HCT116 (cell line): ENCODE results near the gene OR10AD1. TPM values are rescaled to one million over a fixed set of nuclear protein-coding genes. Genes with fewer than 3 reads are reported as not detected.
A peak's percentile ranks its signal among the peaks of the same experiment; 100 is the strongest.

Experiments
- ATAC-seq: fragments of 200-7000 bp; cut with Tn5 transposase; 2 replicates; pipeline ENCODE4 v1.9.1; 2020; ENCODE audit warnings: mild to moderate bottlenecking, moderate library complexity
- BruUV-seq: library from RNA; stranded (reverse); fragments of 400-500 nt; replicated peaks from 2 replicates; lab custom pipeline; 2021; lab: Mats Ljungman, UMichigan
- CTCF ChIA-PET: fragments of 300-600 bp; sonication (Branson Sonifier 250); formaldehyde crosslinking; loops from one replicate; lab custom pipeline; 2021; ENCODE audit warnings: antibody characterized with exemption; lab: Charles Lee
- POLR2A ChIA-PET: fragments of 300-600, 350-600 bp; sonication (Branson Sonifier 250); formaldehyde crosslinking; loops from one replicate; lab custom pipeline; 2021; ENCODE audit warnings: antibody characterized with exemption; lab: Charles Lee
- RAD21 ChIA-PET, 2 experiments: fragments of 300-600 bp; sonication (Branson Sonifier 250); formaldehyde crosslinking; loops; one replicate each; lab custom pipeline; 2023; ENCODE audit warnings: low total read pairs in 2 of 2; ENCODE audit not compliant: uncharacterized antibody in 2 of 2, unreplicated experiment in 2 of 2, low non-redundant PET in 1 of 2; lab: Charles Lee
- DNase-seq: peaks from one replicate; pipeline ENCODE4 v3.0.0-alpha.2; 2010; ENCODE audit warnings: low read depth, low spot score
- H2AFZ ChIP-seq: fragments of 200-600 bp; shearing (Covaris generic), sonication (generic); 2 replicates; pipeline ENCODE4 v1.6.1; 2017; ENCODE audit warnings: low read depth, mixed run types, mixed read lengths, antibody characterized with exemption, low read length; ENCODE audit not compliant: poor library complexity, severe bottlenecking
- H3K27ac ChIP-seq: 2 replicates; pipeline ENCODE4 v1.5.1; 2012; ENCODE audit warnings: low read depth, low read length
- H3K27me3 ChIP-seq: fragments of 200-600 bp; sonication (generic); 2 replicates; pipeline ENCODE4 v1.6.1; 2016; ENCODE audit warnings: mixed run types, low read length, mixed read lengths; ENCODE audit not compliant: insufficient read depth
- H3K36me3 ChIP-seq, 2 experiments: fragments of 200-500 bp in 1 of 2; fragments of 200-600 bp in 1 of 2; sonication (Bioruptor generic) in 1 of 2; sonication (generic) in 1 of 2; 2 replicates each; pipeline versions ENCODE4 v1.5.1 to v1.6.1; 2014 to 2016; ENCODE audit warnings: low read length in 2 of 2, inconsistent platforms in 1 of 2, mixed read lengths in 1 of 2, mixed run types in 1 of 2; ENCODE audit not compliant: insufficient read depth in 2 of 2, control insufficient read depth in 1 of 2
- H3K4me1 ChIP-seq, 2 experiments: fragments of 200-600 bp in 1 of 2; sonication (generic) in 1 of 2; 2 replicates each; pipeline versions ENCODE4 v1.5.1 to v1.6.1; 2012 to 2017; ENCODE audit warnings: low read length in 2 of 2, inconsistent platforms in 1 of 2, mild to moderate bottlenecking in 1 of 2, mixed read lengths in 1 of 2, mixed run types in 1 of 2, moderate library complexity in 1 of 2; ENCODE audit not compliant: insufficient read depth in 2 of 2, control insufficient read depth in 1 of 2
- H3K4me2 ChIP-seq: fragments of 200-600 bp; sonication (generic); 2 replicates; pipeline ENCODE4 v1.6.1; 2017; ENCODE audit warnings: mixed run types, low read length, mixed read lengths
- H3K4me3 ChIP-seq, 2 experiments: fragments of 200-600 bp in 1 of 2; sonication (generic) in 1 of 2; replicated peaks in 1 of 2; 2 replicates each; pipeline ENCODE4 v1.5.1; 2011 to 2016; ENCODE audit warnings: low read length in 2 of 2, control low read depth in 1 of 2, low read depth in 1 of 2, mild to moderate bottlenecking in 1 of 2, mixed read lengths in 1 of 2, mixed run types in 1 of 2
- H3K79me2 ChIP-seq: fragments of 200-600 bp; sonication (generic); 2 replicates; pipeline ENCODE4 v1.6.1; 2017; ENCODE audit warnings: mild to moderate bottlenecking, mixed run types, low read length, moderate library complexity, mixed read lengths; ENCODE audit not compliant: insufficient read depth
- H3K9ac ChIP-seq: fragments of 200-600 bp; sonication (generic); 2 replicates; pipeline ENCODE4 v1.6.1; 2016; ENCODE audit warnings: low read length, mixed read lengths
- H3K9me2 ChIP-seq: fragments of 200-600 bp; sonication (generic), shearing (Covaris generic); 2 replicates; pipeline ENCODE4 v1.6.1; 2017; ENCODE audit warnings: mixed run types, mild to moderate bottlenecking, moderate library complexity; ENCODE audit not compliant: insufficient read depth
- H3K9me3 ChIP-seq, 2 experiments: fragments of 200-500 bp in 1 of 2; fragments of 200-600 bp in 1 of 2; sonication (Bioruptor generic) in 1 of 2; sonication (generic) in 1 of 2; 2 replicates each; pipeline ENCODE4 v1.6.1; 2014 to 2017; ENCODE audit warnings: low read length in 2 of 2, mixed read lengths in 2 of 2, inconsistent platforms in 1 of 2, low read depth in 1 of 2, mild to moderate bottlenecking in 1 of 2, mixed run types in 1 of 2, moderate library complexity in 1 of 2; ENCODE audit not compliant: control insufficient read depth in 1 of 2, insufficient read depth in 1 of 2
- H4K20me1 ChIP-seq: fragments of 200-600 bp; sonication (generic), shearing (Covaris generic); 2 replicates; pipeline ENCODE4 v1.6.1; 2017; ENCODE audit warnings: mixed run types, mild to moderate bottlenecking, moderate library complexity; ENCODE audit not compliant: insufficient read depth
- CBX3 ChIP-seq: IDR thresholded peaks from 2 replicates; pipeline ENCODE4 v1.6.1; 2012; ENCODE audit warnings: low read depth
- CTCF ChIP-seq, 3 experiments: fragments of 200-600 bp in 1 of 3; sonication (generic) in 1 of 3; IDR thresholded peaks in 2 of 3; conservative IDR thresholded peaks in 1 of 3; 2 replicates each; pipeline ENCODE4 v1.5.1; 2012 to 2017; ENCODE audit warnings: low read depth in 2 of 3, low read length in 2 of 3, antibody characterized with exemption in 1 of 3, borderline replicate concordance in 1 of 3, control low read depth in 1 of 3, mild to moderate bottlenecking in 1 of 3, mixed read lengths in 1 of 3, mixed run types in 1 of 3, moderate library complexity in 1 of 3; ENCODE audit not compliant: insufficient read depth in 1 of 3
- EZH2 ChIP-seq: fragments of 200-600 bp; sonication (generic); IDR thresholded peaks from 2 replicates; pipeline ENCODE4 v1.6.1; 2017; ENCODE audit warnings: antibody characterized with exemption, mixed run types
- YY1 ChIP-seq: IDR thresholded peaks from 2 replicates; pipeline ENCODE4 v1.6.1; 2011; ENCODE audit warnings: low read length, low read depth, moderate library complexity, mild to moderate bottlenecking; ENCODE audit not compliant: insufficient replicate concordance; ENCODE audit errors: extremely low read depth
- ZFX ChIP-seq: fragments of 450-650 bp; IDR thresholded peaks from 2 replicates; pipeline ENCODE4 v1.6.1; 2017
- intact Hi-C: fragments of 100-400 bp; cut with micrococcal nuclease; formaldehyde crosslinking; loops from 2 replicates; pipeline ENCODE4 v1.10.0; 2022
- total RNA-seq: library from RNA; stranded (reverse); gene quantifications from one replicate; pipeline ENCODE4 v1.2.1, GENCODE V29; 2021; ENCODE audit not compliant: unreplicated experiment

OR10AD1 gene
- total RNA-seq, 1 experiment from 2014 or later = not detected

GRCh38 chr12:48157889-48158370 is 45.2 kb downstream of the OR10AD1 start:
- ChIA-PET POLR2A (interaction anchor here (1.1 kb wide), 3 partner anchors 22 to 253 kb away, joined by 3 to 4 read pairs (median 4); partner anchors contain the start of gene VDR), CTCF (interaction anchor here (0.8 to 1.4 kb wide), 11 partner anchors 8 to 638 kb away, joined by 3 to 6 read pairs (median 4); partner anchors contain the start of gene VDR), RAD21 (interaction anchor here in 1 of 2 experiments (1.0 kb wide), 1 partner anchor 319 kb away, joined by 3 read pairs; no protein-coding TSS in a partner anchor)
- H3K36me3 ChIP-seq = no peaks in the 10 kb centered on the region
- H3K9me2 ChIP-seq = no peaks in the 10 kb centered on the region
- DNase-seq (no peak), ATAC-seq (peak; percentile 35)
- H3K79me2 ChIP-seq = 0 out of 2 replicates have a peak, but pooled peaks cover 4% of the 10 kb centered on the region
- BruUV-seq = no TSS peak
- H2AFZ ChIP-seq = peak overlapping the region; percentile 53
- H3K4me1 ChIP-seq = peaks cover 8% of the 10 kb centered on the region in 2 experiments
- no peaks in the 10 kb centered on the region for H3K9me3 ChIP-seq
- no peaks in the 10 kb centered on the region for H4K20me1 ChIP-seq
- peak overlapping the region; percentile 83 for H3K4me2 ChIP-seq
- H3K4me3 ChIP-seq = peak overlapping the region; percentile 83 to 98
- intact Hi-C loops = loop anchor here (5.0 kb wide), 1 partner anchor 51 kb away; the partner anchor contains the start of gene SENP1
- TF ChIP-seq CTCF (IDR thresholded peaks at IDR 0.05 in 2 of 3, conservative IDR thresholded peaks at IDR 0.05 in 1 of 3; ENCODE audit: borderline replicate concordance in 1 of 3, insufficient read depth in 1 of 3, low read depth in 2 of 3, low read length in 2 of 3) (0 out of 6 replicates have a peak, but pooled peaks of 1 of the 3 experiments have one; percentile 3), YY1 (no peak), EZH2 (no peak), CBX3 (no peak), ZFX (no peak)
- H3K27me3 ChIP-seq = no peaks in the 10 kb centered on the region
- H3K9ac ChIP-seq = peak overlapping the region; percentile 64
- peak overlapping the region; percentile 36 for H3K27ac ChIP-seq
